Thyroid gland (tissue), 4 donors: ENCODE measurements around the gene PLEKHA8.

Experiments used
- CTCF ChIP-seq, 6 experiments: fragments of 200-600 bp in 3 of 6; fragments of 450-650 bp in 3 of 6; sonication (generic) in 3 of 6; IDR thresholded peaks; one replicate each; pipeline ENCODE4 v1.5.1; 2016 to 2019; ENCODE audit warnings: antibody characterized with exemption in 6 of 6, mild to moderate bottlenecking in 2 of 6, inconsistent platforms in 1 of 6, moderate library complexity in 1 of 6
- POLR2A ChIP-seq, 2 donors: fragments of 450-650 bp; IDR thresholded peaks; one replicate each; pipeline ENCODE4 v1.6.1; 2017; ENCODE audit warnings: antibody characterized with exemption in 2 of 2, mild to moderate bottlenecking in 2 of 2, moderate library complexity in 1 of 2

GRCh38 chr7:30036220-30036619 is 8.0 kb downstream of the PLEKHA8 start:
- TF ChIP-seq POLR2A (IDR thresholded peaks at IDR 0.05) (no peak), CTCF (IDR thresholded peaks at IDR 0.05) (no peak)
